SW 1271 (cell line): Measurements from ENCODE around the gene KLHL12.
A peak's percentile ranks its signal among the peaks of the same experiment; 100 is the strongest.

Experiments
- DNase-seq, 2 experiments: peaks; one replicate each; lab custom pipeline; 2025; lab: John Stamatoyannopoulos, UW

The KLHL12 gene

GRCh38 chr1:202926581-202927491 is at the start of gene KLHL12:
Gene KLHL12 (minus strand): TSS chr1:202927234. CDS start chr1:202925162, 2,072 bp downstream.
- peak; percentile 80 to 87 for DNase-seq

- no peak for DNase-seq
Observed at GRCh38 chr1:202976633-202977032, 49.6 kb upstream of the KLHL12 start.

GRCh38 chr1:202974856-202975255 is 47.8 kb upstream of the KLHL12 start:
- no peak for DNase-seq

- no peak for DNase-seq
Observed at GRCh38 chr1:202972046-202972445, 45.0 kb upstream of the KLHL12 start.

- peak; percentile 21 to 58 for DNase-seq
Observed at GRCh38 chr1:202968895-202969295, 41.9 kb upstream of the KLHL12 start.

GRCh38 chr1:202968351-202968750 is 41.3 kb upstream of the KLHL12 start:
- DNase-seq = no peak

- DNase-seq = no peak
Observed at GRCh38 chr1:202967684-202968281, 40.7 kb upstream of the KLHL12 start.

GRCh38 chr1:202966006-202966898 is 39.2 kb upstream of the KLHL12 start:
- no peak for DNase-seq

GRCh38 chr1:202965422-202965821 is 38.4 kb upstream of the KLHL12 start:
- no peak for DNase-seq

- no peak for DNase-seq
Observed at GRCh38 chr1:202964791-202965410, 37.9 kb upstream of the KLHL12 start.

- DNase-seq = no peak
Observed at GRCh38 chr1:202961220-202961880, 34.3 kb upstream of the KLHL12 start.

GRCh38 chr1:202959276-202959620 is 32.2 kb upstream of the KLHL12 start:
- DNase-seq = peak; percentile 17 to 30

GRCh38 chr1:202958544-202959275 is 31.7 kb upstream of the KLHL12 start:
- no peak for DNase-seq

GRCh38 chr1:202957733-202958543 is 30.9 kb upstream of the KLHL12 start, which contains the start of gene ADIPOR1:
Gene ADIPOR1 (minus strand): TSS chr1:202958312. CDS start chr1:202951070, 7,242 bp downstream.
- DNase-seq = peak; percentile 17 to 53

GRCh38 chr1:202956969-202957368 is 29.9 kb upstream of the KLHL12 start:
- DNase-seq = no peak

GRCh38 chr1:202954057-202954745 is 27.2 kb upstream of the KLHL12 start:
- no peak for DNase-seq

- no peak for DNase-seq
Observed at GRCh38 chr1:202953392-202953791, 26.4 kb upstream of the KLHL12 start.

GRCh38 chr1:202952818-202953217 is 25.8 kb upstream of the KLHL12 start:
- DNase-seq = no peak

- DNase-seq = no peak
Observed at GRCh38 chr1:202952099-202952498, 25.1 kb upstream of the KLHL12 start.
